ENCODE data around the gene CFAP74.
"Not testable (repeated sequence)": the region's sequence is repeated elsewhere in the genome, so short reads cannot be mapped to it uniquely, and the experiment has no call there.

GRCh38 chr1:1934848-1935247, 68.7 kb downstream of the CFAP74 start:
- not testable (repeated sequence) for TF ChIP-seq CTCF, POLR2A (IDR thresholded peaks at IDR 0.05)

All from thyroid gland (tissue), 4 donors.